GM08714 (cell line): ENCODE results near the gene PAGE1.

Source experiments
- H3K4me3 ChIP-seq: fragments of 200-500 bp; sonication (Bioruptor generic); 2 replicates; pipeline ENCODE4 v1.5.1; 2014; ENCODE audit warnings: mild to moderate bottlenecking, low read length, inconsistent platforms
- ZNF274 ChIP-seq: IDR thresholded peaks from 2 replicates; pipeline ENCODE4 v1.6.1; 2012; ENCODE audit warnings: mild to moderate bottlenecking, low read depth, low read length

PAGE1 gene

GRCh38 chrX:49673394-49673793 lies 22.4 kb downstream of the PAGE1 start:
- H3K4me3 ChIP-seq: no peak overlapping the region
- no peak for TF ChIP-seq ZNF274

GRCh38 chrX:49664824-49665223 lies 31.0 kb downstream of the PAGE1 start:
- TF ChIP-seq ZNF274: no peak
- H3K4me3 ChIP-seq: no peak overlapping the region

- H3K4me3 ChIP-seq: no peak overlapping the region
- TF ChIP-seq ZNF274: no peak
These were observed 33.9 kb downstream of the PAGE1 start for GRCh38 chrX:49661881-49662280.

GRCh38 chrX:49659771-49660170 lies 36.0 kb downstream of the PAGE1 start:
- TF ChIP-seq ZNF274: no peak
- H3K4me3 ChIP-seq: no peak overlapping the region

- no peak overlapping the region for H3K4me3 ChIP-seq
- no peak for TF ChIP-seq ZNF274
These were observed 39.3 kb downstream of the PAGE1 start for GRCh38 chrX:49656533-49656932.

- H3K4me3 ChIP-seq: no peak overlapping the region
- TF ChIP-seq ZNF274: no peak
These were observed 50.7 kb downstream of the PAGE1 start for GRCh38 chrX:49644991-49645637.
